ENCODE measurements around the gene CTBS. TPM values are rescaled to one million over a fixed set of nuclear protein-coding genes. Genes with fewer than 3 reads are reported as not detected.

CTBS gene
- total RNA-seq, 1 experiment from 2014 or later: 14.0 TPM

GRCh38 chr1:84569216-84569615 is 5.0 kb downstream of the CTBS start:
- BruUV-seq (replicated peaks): no TSS peak
- ChIA-PET POLR2A (no interaction called here), CTCF (interaction anchor here (0.6 to 1.1 kb wide), 4 partner anchors 44 to 135 kb away, joined by 3 to 4 read pairs (median 4); no protein-coding TSS in a partner anchor)
- DNase-seq (ENCODE audit: unreplicated experiment): no peak
- Mint-ChIP-seq H3K9me3 (ENCODE audit: unreplicated experiment) (no peaks in the 10 kb centered on the region), H3K27ac (ENCODE audit: low read depth, unreplicated experiment) (no peak overlapping the region), H3K4me3 (ENCODE audit: unreplicated experiment) (no peak overlapping the region), H3K36me3 (ENCODE audit: insufficient read depth, unreplicated experiment) (peaks cover 26% of the 10 kb centered on the region), H3K27me3 (ENCODE audit: insufficient read depth, unreplicated experiment) (no peaks in the 10 kb centered on the region), H3K4me1 (ENCODE audit: insufficient read depth, unreplicated experiment) (peaks cover 24% of the 10 kb centered on the region)
- TF ChIP-seq, protein P1, sequence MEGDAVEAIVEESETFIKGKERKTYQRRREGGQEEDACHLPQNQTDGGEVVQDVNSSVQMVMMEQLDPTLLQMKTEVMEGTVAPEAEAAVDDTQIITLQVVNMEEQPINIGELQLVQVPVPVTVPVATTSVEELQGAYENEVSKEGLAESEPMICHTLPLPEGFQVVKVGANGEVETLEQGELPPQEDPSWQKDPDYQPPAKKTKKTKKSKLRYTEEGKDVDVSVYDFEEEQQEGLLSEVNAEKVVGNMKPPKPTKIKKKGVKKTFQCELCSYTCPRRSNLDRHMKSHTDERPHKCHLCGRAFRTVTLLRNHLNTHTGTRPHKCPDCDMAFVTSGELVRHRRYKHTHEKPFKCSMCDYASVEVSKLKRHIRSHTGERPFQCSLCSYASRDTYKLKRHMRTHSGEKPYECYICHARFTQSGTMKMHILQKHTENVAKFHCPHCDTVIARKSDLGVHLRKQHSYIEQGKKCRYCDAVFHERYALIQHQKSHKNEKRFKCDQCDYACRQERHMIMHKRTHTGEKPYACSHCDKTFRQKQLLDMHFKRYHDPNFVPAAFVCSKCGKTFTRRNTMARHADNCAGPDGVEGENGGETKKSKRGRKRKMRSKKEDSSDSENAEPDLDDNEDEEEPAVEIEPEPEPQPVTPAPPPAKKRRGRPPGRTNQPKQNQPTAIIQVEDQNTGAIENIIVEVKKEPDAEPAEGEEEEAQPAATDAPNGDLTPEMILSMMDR (IDR thresholded peaks at IDR 0.05; ENCODE audit: unreplicated experiment): no peak
- intact Hi-C loops (cut with micrococcal nuclease): no loop called here

DNA sequence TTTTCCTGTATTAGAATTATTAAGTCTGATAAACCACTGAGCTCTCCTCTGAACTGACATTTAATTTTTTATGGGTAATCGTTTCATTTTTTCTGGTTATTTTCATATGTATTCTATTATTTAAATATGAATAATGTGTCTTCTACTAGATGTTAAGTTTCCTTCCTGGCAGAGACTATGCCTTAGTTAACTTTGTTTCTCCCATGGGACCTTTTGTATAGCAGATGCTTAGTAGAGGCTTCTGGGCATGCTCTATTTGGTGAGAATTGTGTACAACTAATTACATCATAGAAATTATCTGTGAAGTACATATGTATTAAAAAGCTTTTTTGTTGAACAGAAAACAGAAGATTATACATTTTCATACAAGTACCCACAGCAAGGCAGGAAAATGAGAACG is 23.4 kb downstream of the CTBS start:
- ChIA-PET POLR2A (interaction anchor here (0.6 to 2.9 kb wide), 7 partner anchors 9 to 708 kb away, joined by 3 to 20 read pairs (median 4); partner anchors contain the start of genes CTBS, GNG5 and SPATA1), CTCF (interaction anchor here (0.7 to 1.1 kb wide), 4 partner anchors 39 to 310 kb away, joined by 3 to 4 read pairs (median 4); no protein-coding TSS in a partner anchor)
- Mint-ChIP-seq H3K27me3 (ENCODE audit: insufficient read depth, unreplicated experiment) (no peaks in the 10 kb centered on the region), H3K4me1 (ENCODE audit: insufficient read depth, unreplicated experiment) (no peaks in the 10 kb centered on the region), H3K27ac (ENCODE audit: low read depth, unreplicated experiment) (no peak overlapping the region), H3K36me3 (ENCODE audit: insufficient read depth, unreplicated experiment) (peaks cover 15% of the 10 kb centered on the region), H3K9me3 (ENCODE audit: unreplicated experiment) (no peaks in the 10 kb centered on the region), H3K4me3 (ENCODE audit: unreplicated experiment) (no peak overlapping the region)
- no TSS peak for BruUV-seq (replicated peaks)
- TF ChIP-seq, protein P1 (IDR thresholded peaks at IDR 0.05; ENCODE audit: unreplicated experiment): no peak
- no peak for DNase-seq (ENCODE audit: unreplicated experiment)
- intact Hi-C loops (cut with micrococcal nuclease): no loop called here

DNA sequence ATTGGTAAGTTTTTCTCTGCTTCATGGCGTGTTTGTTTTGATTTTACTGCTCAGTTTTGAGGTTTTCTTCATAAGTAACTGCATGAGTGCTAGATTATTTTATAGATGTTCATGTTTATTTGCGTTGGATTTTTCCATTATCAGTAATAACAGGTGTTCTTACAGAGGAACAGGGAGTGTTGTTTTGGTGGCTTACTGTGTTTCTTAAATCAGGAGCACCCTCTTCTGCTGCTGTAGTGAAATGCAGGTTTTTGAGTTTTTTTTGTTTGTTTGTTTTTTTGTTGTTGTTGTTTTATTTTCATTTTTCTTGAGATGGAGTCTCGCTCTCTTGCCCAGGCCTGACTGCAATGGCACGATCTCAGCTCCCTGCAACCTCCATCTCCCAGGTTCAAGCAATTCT is 32.6 kb downstream of the CTBS start:
- intact Hi-C loops (cut with micrococcal nuclease): no loop called here
- BruUV-seq (replicated peaks): no TSS peak
- H3K9me3 Mint-ChIP-seq (ENCODE audit: unreplicated experiment): no peaks in the 10 kb centered on the region
- TF ChIP-seq, protein P1 (IDR thresholded peaks at IDR 0.05; ENCODE audit: unreplicated experiment): peak; percentile 21
- DNase-seq (ENCODE audit: unreplicated experiment): no peak
- no peaks in the 10 kb centered on the region for H3K27me3 Mint-ChIP-seq (ENCODE audit: insufficient read depth, unreplicated experiment)
- peaks cover 18% of the 10 kb centered on the region for H3K36me3 Mint-ChIP-seq (ENCODE audit: insufficient read depth, unreplicated experiment)
- ChIA-PET CTCF (interaction anchor here (0.5 to 0.8 kb wide), 2 partner anchors 198 to 580 kb away, joined by 3 read pairs; no protein-coding TSS in a partner anchor), POLR2A (no interaction called here)
- H3K4me3 Mint-ChIP-seq (ENCODE audit: unreplicated experiment): no peak overlapping the region
- no peak overlapping the region for H3K27ac Mint-ChIP-seq (ENCODE audit: low read depth, unreplicated experiment)
- peaks cover 13% of the 10 kb centered on the region for H3K4me1 Mint-ChIP-seq (ENCODE audit: insufficient read depth, unreplicated experiment)

GRCh38 chr1:84540759-84541158 is 33.5 kb downstream of the CTBS start:
- Mint-ChIP-seq H3K36me3 (ENCODE audit: insufficient read depth, unreplicated experiment) (peaks cover 18% of the 10 kb centered on the region), H3K4me1 (ENCODE audit: insufficient read depth, unreplicated experiment) (peaks cover 13% of the 10 kb centered on the region), H3K27me3 (ENCODE audit: insufficient read depth, unreplicated experiment) (no peaks in the 10 kb centered on the region), H3K27ac (ENCODE audit: low read depth, unreplicated experiment) (no peak overlapping the region), H3K9me3 (ENCODE audit: unreplicated experiment) (no peaks in the 10 kb centered on the region), H3K4me3 (ENCODE audit: unreplicated experiment) (no peak overlapping the region)
- no TSS peak for BruUV-seq (replicated peaks)
- DNase-seq (ENCODE audit: unreplicated experiment): no peak
- TF ChIP-seq, protein P1 (IDR thresholded peaks at IDR 0.05; ENCODE audit: unreplicated experiment): no peak
- intact Hi-C loops (cut with micrococcal nuclease): no loop called here
- CTCF ChIA-PET: interaction anchor here (0.7 to 1.2 kb wide), 2 partner anchors 35 to 390 kb away, joined by 3 read pairs; partner anchors contain the start of gene SPATA1
- POLR2A ChIA-PET: interaction anchor here (1.6 kb wide), 1 partner anchor 35 kb away, joined by 10 read pairs; the partner anchor contains the start of genes GNG5 and SPATA1

Data from MCF 10A (cell line).